Kidney epithelial cell (primary cell): Measurements from ENCODE around the gene CHRDL1. TPM values are rescaled to one million over a fixed set of nuclear protein-coding genes. Genes with fewer than 3 reads are reported as not detected.
"Not testable (repeated sequence)": the region's sequence is repeated elsewhere in the genome, so short reads cannot be mapped to it uniquely, and the experiment has no call there.

ENCODE experiments used
- DNase-seq: peaks from one replicate; pipeline ENCODE4 v3.0.0-alpha.2; 2010; ENCODE audit warnings: low read depth
- H3K27me3 ChIP-seq: 2 replicates; pipeline ENCODE4 v1.6.0; 2011; ENCODE audit warnings: low read length; ENCODE audit not compliant: control insufficient read depth, insufficient read depth
- H3K36me3 ChIP-seq: 2 replicates; pipeline ENCODE4 v1.5.1; 2011; ENCODE audit warnings: low read length; ENCODE audit not compliant: control insufficient read depth, insufficient read depth
- H3K4me3 ChIP-seq: 2 replicates; pipeline ENCODE4 v1.5.1; 2011; ENCODE audit warnings: low read depth, mild to moderate bottlenecking, control low read depth, low read length
- total RNA-seq: library from RNA; depleted of rRNA; stranded (reverse); fragments of >200 nt; gene quantifications from 2 replicates; pipeline ENCODE4 v1.2.3, GENCODE V29; 2015
- TF ChIP-seq, protein P1 (sequence below): IDR thresholded peaks from 2 replicates; pipeline ENCODE4 v1.5.1; 2011; ENCODE audit warnings: mild to moderate bottlenecking, moderate library complexity, low read length, control low read depth, inconsistent platforms; ENCODE audit not compliant: insufficient read depth, poor library complexity, severe bottlenecking

CHRDL1 gene
- total RNA-seq, 1 donor from 2014 or later = 7.5 TPM

DNA sequence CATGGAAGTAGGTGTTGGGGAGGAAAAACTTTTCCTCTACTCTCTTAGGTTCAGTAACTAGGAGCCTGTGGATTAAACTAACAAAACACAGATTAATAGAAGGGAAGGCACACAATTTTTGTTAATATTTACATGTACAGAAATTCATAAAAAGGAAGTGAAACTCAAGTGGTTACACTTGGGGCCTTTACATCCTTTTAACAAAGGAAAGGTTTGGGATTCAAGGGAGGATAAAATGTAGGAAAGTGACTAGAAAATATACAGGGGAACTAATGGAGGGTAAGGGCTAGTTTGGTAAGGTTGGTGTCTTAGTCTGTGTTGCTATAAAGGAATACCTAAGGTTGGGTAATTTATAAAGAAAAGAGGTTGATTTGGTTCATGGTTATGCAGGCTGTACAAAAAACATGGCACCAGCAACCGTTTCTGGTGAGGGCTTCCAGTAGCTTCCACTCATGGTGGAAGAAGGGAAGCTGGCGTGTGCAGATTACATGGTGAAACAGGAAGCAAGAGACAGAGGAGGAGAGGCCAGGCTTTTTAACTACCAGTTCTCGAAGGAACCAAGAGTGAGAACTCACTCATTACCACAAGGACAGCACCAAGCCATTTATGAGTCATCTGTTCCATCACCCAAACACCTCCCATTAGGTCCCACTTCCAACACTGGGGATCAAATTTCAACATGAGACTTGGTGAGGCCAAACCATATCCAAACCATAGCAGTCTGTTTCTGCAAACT lies 124.4 kb downstream of the CHRDL1 start:
- no peaks in the 10 kb centered on the region for H3K36me3 ChIP-seq
- no peak for DNase-seq
- TF ChIP-seq, protein P1, sequence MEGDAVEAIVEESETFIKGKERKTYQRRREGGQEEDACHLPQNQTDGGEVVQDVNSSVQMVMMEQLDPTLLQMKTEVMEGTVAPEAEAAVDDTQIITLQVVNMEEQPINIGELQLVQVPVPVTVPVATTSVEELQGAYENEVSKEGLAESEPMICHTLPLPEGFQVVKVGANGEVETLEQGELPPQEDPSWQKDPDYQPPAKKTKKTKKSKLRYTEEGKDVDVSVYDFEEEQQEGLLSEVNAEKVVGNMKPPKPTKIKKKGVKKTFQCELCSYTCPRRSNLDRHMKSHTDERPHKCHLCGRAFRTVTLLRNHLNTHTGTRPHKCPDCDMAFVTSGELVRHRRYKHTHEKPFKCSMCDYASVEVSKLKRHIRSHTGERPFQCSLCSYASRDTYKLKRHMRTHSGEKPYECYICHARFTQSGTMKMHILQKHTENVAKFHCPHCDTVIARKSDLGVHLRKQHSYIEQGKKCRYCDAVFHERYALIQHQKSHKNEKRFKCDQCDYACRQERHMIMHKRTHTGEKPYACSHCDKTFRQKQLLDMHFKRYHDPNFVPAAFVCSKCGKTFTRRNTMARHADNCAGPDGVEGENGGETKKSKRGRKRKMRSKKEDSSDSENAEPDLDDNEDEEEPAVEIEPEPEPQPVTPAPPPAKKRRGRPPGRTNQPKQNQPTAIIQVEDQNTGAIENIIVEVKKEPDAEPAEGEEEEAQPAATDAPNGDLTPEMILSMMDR = no peak

GRCh38 chrX:110669572-110669971 lies 126.0 kb downstream of the CHRDL1 start:
- TF ChIP-seq, protein P1 = no peak
- Histone ChIP-seq H3K4me3 (no peak overlapping the region), H3K27me3 (no peaks in the 10 kb centered on the region), H3K36me3 (no peaks in the 10 kb centered on the region)
- DNase-seq = no peak

More for the DNA sequence above, 124.4 kb downstream of the CHRDL1 start:
- Histone ChIP-seq H3K4me3 (no peak overlapping the region), H3K27me3 (peaks cover 2% of the 10 kb centered on the region)

DNA sequence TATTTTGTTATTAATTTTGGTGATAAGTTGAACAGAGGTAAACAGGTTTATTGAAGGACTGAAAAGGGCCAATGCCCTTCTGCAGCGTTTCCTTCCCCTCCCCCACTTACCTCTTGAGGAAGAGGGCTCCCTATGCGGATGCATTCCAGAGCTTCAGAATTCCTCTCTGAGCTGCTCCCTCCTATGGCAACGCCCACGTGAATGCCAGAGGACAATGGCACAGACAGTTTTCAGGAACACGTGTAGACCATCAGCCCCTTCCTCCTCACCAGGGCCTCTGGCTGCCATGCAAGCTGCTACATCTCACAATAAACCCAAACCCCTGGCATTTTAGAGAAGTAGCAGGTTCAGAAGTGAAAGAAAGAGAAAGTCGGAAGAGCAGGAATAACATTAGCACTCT lies 127.9 kb downstream of the CHRDL1 start:
- no peak for DNase-seq
- no peaks in the 10 kb centered on the region for H3K27me3 ChIP-seq
- TF ChIP-seq, protein P1 = no peak

GRCh38 chrX:110665223-110666002 lies 130.2 kb downstream of the CHRDL1 start:
- Histone ChIP-seq H3K27me3 (no peaks in the 10 kb centered on the region), H3K36me3 (no peaks in the 10 kb centered on the region), H3K4me3 (no peak overlapping the region)
- TF ChIP-seq, protein P1 = peak; percentile 62
- no peak for DNase-seq

More for the DNA sequence above, 127.9 kb downstream of the CHRDL1 start:
- H3K4me3 ChIP-seq = no peak overlapping the region
- H3K36me3 ChIP-seq = no peaks in the 10 kb centered on the region

DNA sequence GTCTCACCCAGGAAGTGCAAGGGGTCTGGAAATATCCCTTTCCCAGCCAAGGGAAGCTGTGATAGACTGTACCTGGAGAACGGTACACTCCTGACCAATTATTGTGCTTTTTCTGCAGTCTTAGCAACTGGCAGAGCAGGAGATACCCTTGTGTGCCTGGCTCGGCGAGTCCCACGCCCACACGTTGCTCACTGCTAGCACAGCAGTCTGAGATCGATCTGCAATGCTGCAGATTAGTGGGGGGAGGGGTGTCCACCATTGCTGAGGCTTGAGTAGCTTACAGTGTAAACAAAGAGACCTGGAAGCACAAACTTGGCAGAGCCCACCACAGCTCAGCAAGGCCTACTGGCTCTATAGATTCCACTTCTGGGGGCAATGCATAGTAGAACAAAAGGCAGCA lies 138.5 kb downstream of the CHRDL1 start:
- Histone ChIP-seq H3K4me3 (no peak overlapping the region), H3K27me3 (no peaks in the 10 kb centered on the region), H3K36me3 (no peaks in the 10 kb centered on the region)
- DNase-seq = no peak
- TF ChIP-seq, protein P1 = no peak

- not testable (repeated sequence) for H3K4me3 ChIP-seq, H3K36me3 ChIP-seq, H3K27me3 ChIP-seq, DNase-seq
Measured at GRCh38 chrX:110654280-110654679, 141.3 kb downstream of the CHRDL1 start.
